H1 (cell line): Measurements from ENCODE around the gene KLHDC8A. TPM values are rescaled to one million over a fixed set of nuclear protein-coding genes. Genes with fewer than 3 reads are reported as not detected.

Source experiments
- ATF3 ChIP-seq: IDR thresholded peaks from 2 replicates; pipeline ENCODE4 v1.6.1; 2011; ENCODE audit warnings: low read depth, mild to moderate bottlenecking, low read length; ENCODE audit not compliant: insufficient read depth
- CEBPB ChIP-seq: IDR thresholded peaks from 2 replicates; pipeline ENCODE4 v1.6.1; 2012; ENCODE audit warnings: low read depth, low read length
- CREB1 ChIP-seq: IDR thresholded peaks from 2 replicates; pipeline ENCODE4 v1.6.1; 2012; ENCODE audit warnings: inconsistent platforms
- HDAC2 ChIP-seq, 2 experiments: fragments of 300-600 bp in 1 of 2; sonication (generic) in 1 of 2; IDR thresholded peaks; 2 replicates each; pipeline ENCODE4 v1.6.1; 2011 to 2012; ENCODE audit warnings: low read depth in 2 of 2, low read length in 2 of 2, mild to moderate bottlenecking in 2 of 2, moderate library complexity in 2 of 2, borderline replicate concordance in 1 of 2, inconsistent platforms in 1 of 2
- HDAC6 ChIP-seq: IDR thresholded peaks from one replicate; pipeline ENCODE4 v1.7.1; 2012; ENCODE audit warnings: low read depth, mild to moderate bottlenecking, inconsistent platforms, low read length, moderate library complexity
- MAX ChIP-seq: IDR thresholded peaks from 2 replicates; pipeline ENCODE4 v1.6.1; 2012; ENCODE audit warnings: inconsistent platforms
- RFX5 ChIP-seq: IDR thresholded peaks from 2 replicates; pipeline ENCODE4 v1.6.1; 2011; ENCODE audit warnings: low read depth, low read length, improper control_type of control experiment, borderline replicate concordance
- TEAD4 ChIP-seq: IDR thresholded peaks from 2 replicates; pipeline ENCODE4 v1.6.1; 2012; ENCODE audit warnings: low read depth, low read length, inconsistent platforms, mixed read lengths
- YY1 ChIP-seq: IDR thresholded peaks from 2 replicates; pipeline ENCODE4 v1.6.1; 2011; ENCODE audit warnings: low read depth, mild to moderate bottlenecking, low read length
- polyA plus RNA-seq, 7 experiments: library from polyadenylated mRNA; depleted of rRNA in 3 of 7; stranded (reverse) in 5 of 7; unstranded in 2 of 7; fragments of >200 nt in 5 of 7; fragments of 200-250 nt in 2 of 7; gene quantifications; 1 replicate in 5 of 7; 2 replicates in 1 of 7; 4 replicates in 1 of 7; pipeline versions ENCODE4 v1.2.1 to v1.2.3, GENCODE V29; 2011 to 2013; ENCODE audit warnings: missing spikeins in 2 of 7, mixed read lengths in 2 of 7
- total RNA-seq: library from RNA; stranded (reverse); fragmentation: NEBNext Ultra II Directional; extraction: Animal tissue kit (Norgen Biotek cat#: 25700); gene quantifications from 2 replicates; pipeline ENCODE4 v1.2.1, GENCODE V29; 2021

KLHDC8A gene
- total and polyA plus RNA-seq, 2 of the 8 experiments (the other 6 are each of a cell fraction or from before 2014, with no cell fraction given): 1.9 to 3.4 TPM

- TF ChIP-seq HDAC2 (IDR thresholded peaks at IDR 0.05; ENCODE audit: borderline replicate concordance in 1 of 2, low read depth in 2 of 2, low read length in 2 of 2): no peak
- no peak for TF ChIP-seq CEBPB
- TF ChIP-seq HDAC6: no peak
- TF ChIP-seq ATF3: no peak
- TF ChIP-seq MAX: no peak
- no peak for TF ChIP-seq TEAD4
- no peak for TF ChIP-seq CREB1
- TF ChIP-seq YY1: no peak
- TF ChIP-seq RFX5: no peak
Observed at GRCh38 chr1:205392650-205393049, 35.9 kb upstream of the KLHDC8A start (continued).
